Transverse colon (tissue), 4 donors: ENCODE measurements around the gene EVI2A.

Source experiments
- POLR2A ChIP-seq: fragments of 450-650 bp; IDR thresholded peaks from one replicate; pipeline ENCODE4 v1.6.1; 2016; ENCODE audit warnings: antibody characterized with exemption, mild to moderate bottlenecking, moderate library complexity
- POLR2AphosphoS5 ChIP-seq, 3 donors: sonication (generic); formaldehyde crosslinking; IDR thresholded peaks; one replicate each; pipeline ENCODE4 v1.6.1; 2016; ENCODE audit warnings: antibody characterized with exemption in 3 of 3
- TF ChIP-seq, protein P1 (sequence below), 5 experiments: fragments of 200-600 bp in 3 of 5; fragments of 450-650 bp in 2 of 5; sonication (generic) in 3 of 5; IDR thresholded peaks; 1 replicate in 2 of 5; 2 replicates in 3 of 5; pipeline ENCODE4 v1.5.1; 2016 to 2017; ENCODE audit warnings: antibody characterized with exemption in 5 of 5, inconsistent platforms in 3 of 5, mild to moderate bottlenecking in 2 of 5, moderate library complexity in 1 of 5

DNA sequence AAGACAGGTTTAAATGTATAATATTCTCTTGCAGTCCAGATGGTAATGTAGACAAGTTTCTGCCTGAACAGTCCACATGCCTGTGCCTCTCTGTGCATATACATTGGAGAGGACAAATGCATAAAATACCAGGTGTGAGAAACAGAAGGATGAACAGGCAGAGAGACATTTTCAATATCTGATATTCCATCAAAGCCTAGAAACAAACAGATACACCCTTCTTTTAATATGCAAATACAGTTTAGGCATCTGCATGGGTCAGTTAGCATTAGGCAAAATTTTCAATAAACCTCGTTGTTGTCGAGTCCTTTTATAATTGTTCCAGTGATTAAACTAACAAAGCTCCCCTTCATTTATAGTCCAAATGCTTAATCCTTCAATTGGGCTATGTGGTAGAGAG, 25.3 kb downstream of the EVI2A start:
- no peak for TF ChIP-seq POLR2AphosphoS5 (IDR thresholded peaks at IDR 0.05)
- TF ChIP-seq, protein P1, sequence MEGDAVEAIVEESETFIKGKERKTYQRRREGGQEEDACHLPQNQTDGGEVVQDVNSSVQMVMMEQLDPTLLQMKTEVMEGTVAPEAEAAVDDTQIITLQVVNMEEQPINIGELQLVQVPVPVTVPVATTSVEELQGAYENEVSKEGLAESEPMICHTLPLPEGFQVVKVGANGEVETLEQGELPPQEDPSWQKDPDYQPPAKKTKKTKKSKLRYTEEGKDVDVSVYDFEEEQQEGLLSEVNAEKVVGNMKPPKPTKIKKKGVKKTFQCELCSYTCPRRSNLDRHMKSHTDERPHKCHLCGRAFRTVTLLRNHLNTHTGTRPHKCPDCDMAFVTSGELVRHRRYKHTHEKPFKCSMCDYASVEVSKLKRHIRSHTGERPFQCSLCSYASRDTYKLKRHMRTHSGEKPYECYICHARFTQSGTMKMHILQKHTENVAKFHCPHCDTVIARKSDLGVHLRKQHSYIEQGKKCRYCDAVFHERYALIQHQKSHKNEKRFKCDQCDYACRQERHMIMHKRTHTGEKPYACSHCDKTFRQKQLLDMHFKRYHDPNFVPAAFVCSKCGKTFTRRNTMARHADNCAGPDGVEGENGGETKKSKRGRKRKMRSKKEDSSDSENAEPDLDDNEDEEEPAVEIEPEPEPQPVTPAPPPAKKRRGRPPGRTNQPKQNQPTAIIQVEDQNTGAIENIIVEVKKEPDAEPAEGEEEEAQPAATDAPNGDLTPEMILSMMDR (IDR thresholded peaks at IDR 0.05): no peak
- TF ChIP-seq POLR2A: no peak
